Activated gamma-delta T cell treated with Interleukin-2 at 50 U/mL for 16 hours (primary cell): ENCODE measurements around the gene EIF3I.
"Not testable (repeated sequence)": the region's sequence is repeated elsewhere in the genome, so short reads cannot be mapped to it uniquely, and the experiment has no call there.

Source experiments
- DNase-seq: peaks from one replicate; pipeline ENCODE4 v3.0.0-alpha.2; 2020

EIF3I gene

DNA sequence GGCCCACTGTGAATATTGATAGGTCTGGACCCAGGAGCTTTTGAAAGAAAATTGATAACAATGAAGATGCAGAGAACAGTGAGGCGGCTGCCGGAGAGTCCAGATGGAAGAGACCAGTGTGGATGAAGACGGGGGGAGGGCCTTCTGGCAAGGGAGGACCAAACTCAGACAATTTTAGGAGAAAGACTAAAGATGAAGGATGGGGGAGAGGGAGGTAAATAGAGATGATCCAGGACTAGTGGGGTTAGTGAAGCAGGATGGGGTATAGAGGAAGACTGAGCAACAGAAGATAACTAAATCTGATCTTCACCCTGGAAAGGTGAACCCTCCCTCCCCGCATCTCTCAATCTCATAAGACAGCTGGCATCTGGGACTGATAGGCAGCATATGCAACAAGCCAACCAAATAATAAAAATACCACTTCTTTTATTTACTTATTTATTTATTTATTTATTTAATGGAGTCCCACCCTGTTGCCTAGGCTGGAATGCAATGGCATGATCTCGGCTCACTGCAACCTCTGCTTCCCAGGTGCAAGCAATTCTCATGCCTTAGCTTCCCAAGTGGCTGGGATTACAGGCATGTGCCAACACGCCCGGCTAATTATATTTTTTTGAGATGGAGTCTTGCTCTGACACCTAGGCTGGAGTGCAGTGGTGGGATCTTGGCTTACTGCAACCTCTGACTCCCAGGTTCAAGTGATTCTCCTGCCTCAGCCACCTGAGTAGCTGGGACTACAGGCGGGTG, 10.5 kb downstream of the EIF3I start:
- DNase-seq = no peak

GRCh38 chr1:32234792-32235191, 12.6 kb downstream of the EIF3I start:
- no peak for DNase-seq

- no peak for DNase-seq
Observed at GRCh38 chr1:32239337-32239736, 17.1 kb downstream of the EIF3I start.

DNA sequence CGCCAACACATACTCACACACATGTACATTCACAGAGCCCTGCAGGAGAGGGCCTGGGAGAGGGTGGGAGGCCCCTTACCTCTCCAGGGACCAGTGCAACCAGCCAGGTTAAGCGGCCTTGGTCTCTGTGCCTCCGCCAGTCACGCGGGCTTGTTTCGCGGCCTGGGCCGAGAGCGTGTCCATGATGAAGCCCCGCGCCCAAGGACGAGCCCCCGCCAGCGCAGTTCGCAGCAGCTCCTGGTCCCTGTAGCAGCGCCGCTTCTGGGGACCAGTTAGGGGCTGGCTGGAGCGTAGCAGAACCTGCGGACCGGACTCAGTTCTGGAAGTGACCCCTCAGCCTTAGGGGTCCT, 17.6 kb downstream of the EIF3I start:
- no peak for DNase-seq

DNA sequence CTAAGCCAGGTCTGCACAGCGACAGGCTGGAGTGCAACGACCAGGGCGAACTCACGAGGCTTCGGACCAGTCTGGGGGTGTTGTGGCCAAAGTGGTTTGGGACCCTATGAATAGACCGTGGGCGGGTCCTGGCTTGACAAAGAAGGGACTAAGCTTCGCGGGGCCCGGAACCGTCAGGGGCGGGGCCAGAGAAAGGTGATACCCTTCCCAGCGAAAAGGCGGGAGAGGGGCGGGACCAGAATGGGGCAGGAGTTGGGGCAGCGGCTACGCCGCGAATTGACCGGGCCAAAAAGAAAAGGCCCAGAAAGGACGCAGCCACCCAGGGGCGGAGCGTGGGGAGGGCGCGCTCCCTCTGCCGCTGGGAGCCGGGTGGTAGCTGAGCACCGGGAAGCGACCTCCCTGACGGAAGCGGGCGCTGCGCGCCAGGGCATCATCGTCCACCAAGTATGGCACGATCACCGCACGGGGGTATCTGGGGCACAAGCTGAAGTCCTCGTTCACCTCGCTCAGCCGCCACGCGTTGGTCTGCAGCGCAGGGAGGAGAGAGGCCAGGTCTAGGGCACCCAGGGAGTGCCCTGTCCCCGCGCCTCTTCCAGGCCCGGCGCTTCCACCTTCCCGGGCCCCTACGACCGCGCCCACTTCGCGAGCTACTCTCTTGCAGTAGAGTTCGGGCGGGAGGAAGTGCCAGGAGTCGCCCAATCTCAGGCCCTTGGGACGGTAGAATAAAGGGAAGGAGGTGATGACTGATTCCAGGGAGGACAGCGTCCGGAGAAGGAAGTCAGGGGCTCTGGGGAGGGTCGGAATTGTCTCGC, 18.1 kb downstream of the EIF3I start:
- peak; percentile 63 for DNase-seq

DNA sequence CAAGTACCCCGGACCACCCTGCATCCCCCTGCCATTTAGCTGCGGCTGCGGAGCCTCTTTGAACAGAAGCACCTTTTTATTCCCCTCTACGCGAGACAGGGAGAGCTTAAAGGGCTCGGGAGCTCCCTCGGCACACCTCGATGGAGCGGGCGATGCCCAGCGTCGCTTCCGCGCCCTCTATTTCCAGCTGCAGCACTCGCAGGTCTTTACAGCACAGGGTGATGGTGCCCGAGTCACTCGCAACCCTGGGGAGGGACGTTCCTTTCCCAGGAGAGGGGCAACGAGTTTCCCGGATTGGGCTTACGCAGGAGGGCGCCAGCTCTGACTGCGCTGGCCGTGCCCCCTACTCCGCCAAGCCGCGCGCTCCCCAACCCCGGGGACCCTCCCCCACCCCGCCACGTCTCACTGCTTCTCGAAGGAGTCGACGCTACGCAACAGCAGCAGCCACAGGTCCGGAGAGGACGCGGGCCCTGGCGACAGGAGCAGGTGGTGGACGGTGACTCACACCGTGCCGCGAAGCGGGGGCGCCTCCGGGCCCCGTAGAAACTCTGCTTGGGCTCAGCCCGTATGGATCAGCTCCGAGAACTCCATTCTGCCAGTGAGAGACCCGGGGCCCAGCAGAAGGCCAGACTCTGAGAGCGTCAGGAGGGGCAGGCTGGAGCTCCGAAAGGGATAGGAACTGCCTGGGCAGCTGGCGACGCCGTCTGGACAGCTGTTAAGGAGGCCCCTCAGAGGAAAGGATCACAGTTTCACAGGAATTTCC, 19.0 kb downstream of the EIF3I start:
- DNase-seq = peak; percentile 35

GRCh38 chr1:32242341-32242851, 20.2 kb downstream of the EIF3I start:
- DNase-seq = no peak

DNA sequence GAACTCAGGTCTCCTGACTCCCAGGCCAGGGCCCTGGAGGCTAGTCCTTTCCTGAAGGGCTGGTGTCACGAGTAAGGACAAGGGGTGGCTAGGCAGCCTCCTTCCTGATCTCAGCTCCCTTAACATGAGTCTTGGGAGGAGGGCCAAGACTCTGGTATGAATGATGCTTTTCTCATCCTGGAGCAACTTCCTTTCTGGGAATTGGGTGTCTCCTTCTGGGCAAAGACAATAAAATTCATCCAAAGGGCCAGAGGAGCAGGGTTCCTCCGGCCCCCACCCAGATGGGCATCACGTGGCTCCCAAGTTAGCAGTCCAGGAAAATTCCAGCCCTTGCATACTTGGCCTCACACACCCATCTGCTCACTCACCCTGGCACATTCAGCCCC, 24.7 kb downstream of the EIF3I start, which contains the start of gene FAM167B:
Gene FAM167B (plus strand): TSS at position 335 of the 386 bp plus-strand sequence. CDS start 200 bp downstream, outside the sequence.
- DNase-seq = no peak

DNA sequence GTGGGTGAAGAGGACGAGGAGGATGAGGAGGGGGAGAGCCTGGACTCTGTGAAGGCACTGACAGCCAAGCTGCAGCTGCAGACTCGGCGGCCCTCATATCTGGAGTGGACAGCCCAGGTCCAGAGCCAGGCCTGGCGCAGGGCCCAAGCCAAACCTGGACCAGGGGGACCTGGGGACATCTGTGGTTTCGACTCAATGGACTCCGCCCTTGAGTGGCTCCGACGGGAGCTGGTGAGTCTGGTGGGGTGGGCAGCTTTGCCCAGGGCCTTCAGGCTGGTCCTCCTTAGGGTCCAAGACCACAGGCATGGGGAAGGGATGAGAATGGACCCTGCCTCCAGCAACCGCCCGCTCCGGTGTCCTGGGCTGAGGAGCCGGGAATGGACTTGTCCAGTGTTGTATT, 25.2 kb downstream of the EIF3I start:
- no peak for DNase-seq

DNA sequence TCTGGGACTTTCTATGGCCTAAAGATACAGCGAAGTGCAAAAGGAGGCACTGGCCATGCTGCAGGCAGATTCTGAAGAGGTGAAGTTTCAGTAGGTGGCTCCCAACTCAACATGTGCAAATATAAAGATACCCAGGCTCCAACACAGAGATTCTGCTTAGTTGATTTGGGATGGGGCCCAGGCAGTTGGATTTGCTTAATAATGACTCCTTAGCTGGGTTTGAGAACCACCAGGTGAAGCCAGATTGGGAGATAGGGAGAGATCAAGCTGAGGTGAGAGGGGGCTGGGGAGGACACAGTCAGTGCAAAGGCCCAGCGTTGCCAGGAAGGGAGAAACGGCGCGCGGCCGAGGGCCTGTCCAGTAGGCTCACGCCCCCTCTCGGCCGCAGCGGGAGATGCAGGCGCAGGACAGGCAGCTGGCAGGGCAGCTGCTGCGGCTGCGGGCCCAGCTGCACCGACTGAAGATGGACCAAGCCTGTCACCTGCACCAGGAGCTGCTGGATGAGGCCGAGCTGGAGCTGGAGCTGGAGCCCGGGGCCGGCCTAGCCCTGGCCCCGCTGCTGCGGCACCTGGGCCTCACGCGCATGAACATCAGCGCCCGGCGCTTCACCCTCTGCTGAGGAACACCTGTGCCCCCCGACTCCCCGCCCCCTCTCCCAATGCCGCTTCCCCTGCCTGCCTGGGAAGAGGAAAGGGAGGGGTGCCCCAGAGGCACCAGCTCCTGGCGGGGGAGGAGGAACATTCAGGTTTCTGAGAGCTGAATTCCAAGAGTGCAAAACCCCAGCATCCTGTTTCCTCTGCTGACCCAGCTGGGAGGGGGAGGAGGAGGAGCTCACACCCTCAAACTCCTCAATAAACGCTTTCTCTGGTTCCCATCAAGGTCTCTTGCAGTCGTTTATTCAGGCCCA, 26.0 kb downstream of the EIF3I start:
- DNase-seq = peak; percentile 73

DNA sequence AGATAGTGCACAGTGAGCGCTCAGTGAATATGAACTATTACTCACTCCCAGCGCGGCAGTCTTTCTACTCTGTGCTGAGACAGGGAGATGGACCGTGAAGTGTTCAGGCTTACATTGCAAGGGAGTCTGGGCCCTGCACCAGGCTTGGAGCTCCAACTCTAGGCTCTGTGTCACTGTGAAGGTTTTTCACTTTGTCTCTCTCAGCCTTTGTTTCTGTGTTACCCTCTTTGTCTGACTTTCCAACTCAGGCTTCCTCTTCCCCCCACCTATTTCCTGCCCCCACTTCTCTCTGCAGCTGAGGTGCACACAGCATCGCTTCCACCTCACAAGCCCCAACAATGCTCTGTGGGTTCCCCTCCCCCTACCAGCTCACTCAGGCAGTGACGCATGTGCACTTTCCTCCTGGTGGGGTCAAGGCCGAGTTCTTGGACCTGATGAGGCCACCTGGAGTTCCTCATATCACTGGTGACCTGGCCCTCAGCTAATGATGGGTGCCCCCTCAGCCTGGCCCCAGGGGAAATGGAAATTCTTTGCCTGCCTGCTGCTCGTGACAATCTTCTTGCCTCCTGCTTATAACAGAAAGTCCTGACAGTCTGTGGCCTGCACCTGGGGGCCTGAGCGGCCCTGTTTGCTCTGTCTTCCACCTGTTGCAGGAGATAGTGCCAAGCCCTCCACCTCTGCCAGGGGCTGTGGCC, 27.8 kb downstream of the EIF3I start:
- peak; percentile 87 for DNase-seq

GRCh38 chr1:32250893-32251716, 28.9 kb downstream of the EIF3I start, which contains the start of gene LCK:
TSS of gene LCK (plus strand) at chr1:32251265. CDS start at chr1:32274330, 23,065 bp downstream.
- DNase-seq = peak; percentile 69

- no peak for DNase-seq
Observed at GRCh38 chr1:32255072-32256071, 33.2 kb downstream of the EIF3I start.

DNA sequence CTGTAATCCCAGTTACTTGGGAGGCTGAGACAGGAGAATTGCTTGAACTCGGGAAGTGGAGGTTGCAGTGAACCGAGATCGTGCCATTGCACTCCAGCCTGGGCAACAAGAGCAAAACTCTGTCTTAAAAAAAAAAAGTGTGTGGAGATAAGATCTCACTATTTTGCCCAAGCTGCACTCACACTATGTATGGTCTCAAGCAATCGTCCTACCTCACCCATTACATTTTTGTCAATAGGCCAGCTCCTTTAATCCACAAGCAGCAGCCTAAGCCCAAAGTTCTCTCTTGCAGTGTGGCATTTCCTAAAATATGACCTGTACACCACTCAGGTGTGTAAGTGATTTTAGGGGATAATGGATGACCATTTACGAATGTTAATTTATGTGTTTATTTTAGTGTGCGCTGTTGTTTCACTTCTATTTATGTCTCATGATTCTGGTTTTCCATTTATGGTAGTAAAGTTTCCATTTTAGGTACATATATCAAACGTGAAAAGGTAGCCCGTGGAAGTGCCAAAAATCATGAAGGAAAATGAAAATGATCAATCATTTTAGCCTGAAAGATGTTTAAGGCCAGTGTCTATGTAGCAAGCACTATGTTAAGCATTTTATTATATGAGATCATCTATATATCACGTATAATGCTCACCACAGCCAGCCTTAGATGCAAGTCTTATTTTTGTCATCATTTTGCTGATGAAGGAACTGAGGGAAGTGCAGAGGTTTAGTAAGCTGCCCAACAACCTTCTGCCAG, 34.4 kb downstream of the EIF3I start:
- no peak for DNase-seq

DNA sequence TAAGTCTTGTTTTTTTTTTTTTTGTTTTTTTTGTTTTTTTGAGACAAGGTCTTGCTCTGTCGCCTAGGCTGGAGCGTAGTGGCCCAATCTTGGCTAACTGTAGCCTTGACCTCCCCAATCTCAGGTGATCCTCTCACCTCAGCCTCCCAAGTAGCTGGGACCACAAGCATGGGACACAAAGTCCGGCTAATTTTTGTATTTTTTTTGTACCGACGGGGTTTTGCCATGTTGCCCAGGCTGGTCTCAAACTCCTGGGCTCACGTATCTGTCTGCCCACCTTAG, 35.0 kb downstream of the EIF3I start:
- no peak for DNase-seq

- DNase-seq = not testable (repeated sequence)
Observed at GRCh38 chr1:32263236-32263593, 41.0 kb downstream of the EIF3I start.

DNA sequence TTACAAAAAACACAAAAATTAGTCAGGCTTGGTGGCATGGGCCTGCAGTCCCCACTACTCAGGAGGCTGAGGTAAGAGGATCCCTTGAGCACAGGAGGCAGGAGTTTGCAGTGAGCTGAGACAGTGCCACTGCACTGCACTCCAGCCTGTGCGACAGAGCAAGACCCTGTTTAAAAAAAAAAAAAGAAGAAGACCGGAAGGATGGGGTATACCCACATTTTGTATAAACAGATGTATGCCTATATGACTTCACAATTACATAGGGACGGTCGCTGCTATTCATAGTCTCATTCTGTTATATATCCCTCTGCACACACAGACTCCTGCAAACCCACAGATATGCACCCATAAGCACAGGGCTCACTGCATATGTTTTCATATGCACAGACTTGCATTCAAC, 41.5 kb downstream of the EIF3I start:
- DNase-seq = no peak

DNA sequence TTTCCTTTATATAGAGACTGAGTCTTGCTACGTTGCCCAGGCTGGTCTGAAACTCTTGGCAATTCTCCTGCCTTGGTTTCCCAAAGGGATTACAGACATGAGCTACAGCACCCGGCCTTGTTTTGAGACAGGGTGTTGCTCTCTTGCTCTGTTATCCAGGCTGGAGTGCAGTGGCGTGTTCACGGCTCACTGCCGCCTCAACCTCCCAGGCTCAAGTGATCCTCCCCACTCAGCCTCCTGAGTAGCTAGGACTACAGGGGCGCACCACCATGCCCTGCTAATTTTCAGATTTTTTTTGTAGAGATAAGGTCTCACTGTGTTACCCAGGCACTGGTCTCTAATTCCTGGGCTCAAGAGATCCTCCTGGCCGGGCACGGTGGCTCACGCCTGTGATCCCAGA, 43.6 kb downstream of the EIF3I start:
- no peak for DNase-seq
